ENCODE data around the gene CTNND2.

Gene CTNND2

GRCh38 chr5:11311272-11311671 is 593.0 kb downstream of the CTNND2 start:
- ChIA-PET CTCF (no interaction called here), POLR2A (no interaction called here)
- no peak for DNase-seq (ENCODE audit: low read depth, low spot score)
- TF ChIP-seq CTCF (IDR thresholded peaks at IDR 0.05; ENCODE audit: insufficient read depth, low read length, missing control alignments) = no peak
- no peak overlapping the region for H3K4me3 ChIP-seq (ENCODE audit: low read depth, low read length)

- no peak for TF ChIP-seq CTCF (IDR thresholded peaks at IDR 0.05; ENCODE audit: insufficient read depth, low read length, missing control alignments)
- H3K4me3 ChIP-seq (ENCODE audit: low read depth, low read length) = no peak overlapping the region
- no peak for DNase-seq (ENCODE audit: low read depth, low spot score)
- CTCF ChIA-PET = no interaction called here
- POLR2A ChIA-PET = interaction anchor here (0.7 kb wide), 1 partner anchor 1226 kb away, joined by 3 read pairs; no protein-coding TSS in a partner anchor
These were observed 594.1 kb downstream of the CTNND2 start for GRCh38 chr5:11310158-11310557.

GRCh38 chr5:11306365-11306764 is 597.9 kb downstream of the CTNND2 start:
- TF ChIP-seq CTCF (IDR thresholded peaks at IDR 0.05; ENCODE audit: insufficient read depth, low read length, missing control alignments) = no peak
- H3K4me3 ChIP-seq (ENCODE audit: low read depth, low read length) = no peak overlapping the region
- POLR2A ChIA-PET = no interaction called here
- DNase-seq (ENCODE audit: low read depth, low spot score) = no peak
- CTCF ChIA-PET = no interaction called here

GRCh38 chr5:11305245-11305644 is 599.0 kb downstream of the CTNND2 start:
- ChIA-PET CTCF (no interaction called here), POLR2A (no interaction called here)
- no peak for DNase-seq (ENCODE audit: low read depth, low spot score)
- no peak overlapping the region for H3K4me3 ChIP-seq (ENCODE audit: low read depth, low read length)
- no peak for TF ChIP-seq CTCF (IDR thresholded peaks at IDR 0.05; ENCODE audit: insufficient read depth, low read length, missing control alignments)

- no peak overlapping the region for H3K4me3 ChIP-seq (ENCODE audit: low read depth, low read length)
- ChIA-PET POLR2A (no interaction called here), CTCF (no interaction called here)
- TF ChIP-seq CTCF (IDR thresholded peaks at IDR 0.05; ENCODE audit: insufficient read depth, low read length, missing control alignments) = no peak
- no peak for DNase-seq (ENCODE audit: low read depth, low spot score)
These were observed 599.6 kb downstream of the CTNND2 start for GRCh38 chr5:11304641-11305040.

- CTCF ChIA-PET = no interaction called here
- no peak for TF ChIP-seq CTCF (IDR thresholded peaks at IDR 0.05; ENCODE audit: insufficient read depth, low read length, missing control alignments)
- no peak for DNase-seq (ENCODE audit: low read depth, low spot score)
- POLR2A ChIA-PET = no interaction called here
- H3K4me3 ChIP-seq (ENCODE audit: low read depth, low read length) = no peak overlapping the region
These were observed 601.6 kb downstream of the CTNND2 start for GRCh38 chr5:11302663-11303062.
